Mesothelial cell of epicardium (in vitro differentiated cells): ENCODE measurements around the gene ERVW-1. TPM values are rescaled to one million over a fixed set of nuclear protein-coding genes. Genes with fewer than 3 reads are reported as not detected.
"Not testable (repeated sequence)": the region's sequence is repeated elsewhere in the genome, so short reads cannot be mapped to it uniquely, and the experiment has no call there.

Experiments
- DNase-seq, 2 experiments: peaks; one replicate each; pipeline ENCODE4 v3.0.0; 2021; ENCODE audit warnings: low spot score in 2 of 2; ENCODE audit not compliant: unreplicated experiment in 2 of 2
- H3K27ac Mint-ChIP-seq: 2 replicates; pipeline ENCODE4 v1.8.0; 2021; ENCODE audit warnings: mixed read lengths
- H3K27me3 Mint-ChIP-seq: 2 replicates; pipeline ENCODE4 v1.8.0; 2021; ENCODE audit warnings: low read depth, mixed read lengths
- H3K36me3 Mint-ChIP-seq: 2 replicates; pipeline ENCODE4 v1.8.0; 2021; ENCODE audit warnings: mixed read lengths
- H3K4me1 Mint-ChIP-seq: 2 replicates; pipeline ENCODE4 v1.8.0; 2021; ENCODE audit warnings: mixed read lengths
- H3K4me3 Mint-ChIP-seq: 2 replicates; pipeline ENCODE4 v1.8.0; 2021; ENCODE audit warnings: mild to moderate bottlenecking, moderate library complexity, mixed read lengths
- H3K9me3 Mint-ChIP-seq: 2 replicates; pipeline ENCODE4 v1.8.0; 2021; ENCODE audit warnings: mixed read lengths
- CTCF ChIP-seq: fragments of 200-600 bp; sonication (generic); IDR thresholded peaks from one replicate; pipeline ENCODE4 v1.5.0; 2021; ENCODE audit warnings: antibody characterized with exemption; ENCODE audit not compliant: unreplicated experiment
- total RNA-seq: library from RNA; stranded (reverse); gene quantifications from 3 replicates; pipeline ENCODE4 v1.2.1, GENCODE V29; 2021

The ERVW-1 gene
- total RNA-seq, 1 donor from 2014 or later, result not detected

DNA sequence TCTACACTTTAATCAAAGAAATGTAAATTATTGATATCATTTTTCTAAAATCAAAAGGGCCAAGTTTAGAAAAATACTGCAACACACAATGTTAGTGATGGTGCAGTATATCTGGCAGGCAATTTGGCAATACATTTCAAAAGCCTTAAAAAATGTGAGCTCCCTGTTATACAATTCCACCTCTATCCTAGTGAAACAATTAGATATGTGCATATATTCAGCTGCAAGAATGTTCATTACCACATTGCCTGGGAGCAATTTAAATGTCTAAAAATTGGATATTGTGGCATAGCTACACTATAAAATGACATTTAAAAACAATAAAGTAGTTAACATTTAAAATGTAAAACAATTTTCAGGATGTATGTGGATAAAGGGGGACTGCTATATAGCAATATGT, 10.1 kb upstream of the ERVW-1 start:
- no peak for TF ChIP-seq CTCF
- DNase-seq, result no peak
- Mint-ChIP-seq H3K27ac (no peak overlapping the region), H3K9me3 (no peaks in the 10 kb centered on the region), H3K27me3 (no peaks in the 10 kb centered on the region), H3K4me1 (no peaks in the 10 kb centered on the region), H3K36me3 (peaks cover 26% of the 10 kb centered on the region), H3K4me3 (no peak overlapping the region)

GRCh38 chr7:92485974-92486373, 8.2 kb upstream of the ERVW-1 start:
- Mint-ChIP-seq H3K9me3 (no peaks in the 10 kb centered on the region), H3K36me3 (peaks cover 22% of the 10 kb centered on the region), H3K27ac (no peak overlapping the region), H3K27me3 (no peaks in the 10 kb centered on the region), H3K4me3 (no peak overlapping the region), H3K4me1 (no peaks in the 10 kb centered on the region)
- TF ChIP-seq CTCF, result no peak
- DNase-seq, result no peak

- no peak for DNase-seq
- no peaks in the 10 kb centered on the region for H3K9me3 Mint-ChIP-seq
- H3K27ac Mint-ChIP-seq, result no peak overlapping the region
- no peaks in the 10 kb centered on the region for H3K27me3 Mint-ChIP-seq
- H3K4me3 Mint-ChIP-seq, result no peak overlapping the region
- no peaks in the 10 kb centered on the region for H3K4me1 Mint-ChIP-seq
- peaks cover 22% of the 10 kb centered on the region for H3K36me3 Mint-ChIP-seq
- no peak for TF ChIP-seq CTCF
Observed at GRCh38 chr7:92485267-92485892, 7.6 kb upstream of the ERVW-1 start.

GRCh38 chr7:92484226-92484625, 6.5 kb upstream of the ERVW-1 start:
- peaks cover 17% of the 10 kb centered on the region for H3K36me3 Mint-ChIP-seq
- H3K9me3 Mint-ChIP-seq, H3K4me3 Mint-ChIP-seq, H3K27me3 Mint-ChIP-seq, DNase-seq, H3K4me1 Mint-ChIP-seq, H3K27ac Mint-ChIP-seq: not testable (repeated sequence)

DNA sequence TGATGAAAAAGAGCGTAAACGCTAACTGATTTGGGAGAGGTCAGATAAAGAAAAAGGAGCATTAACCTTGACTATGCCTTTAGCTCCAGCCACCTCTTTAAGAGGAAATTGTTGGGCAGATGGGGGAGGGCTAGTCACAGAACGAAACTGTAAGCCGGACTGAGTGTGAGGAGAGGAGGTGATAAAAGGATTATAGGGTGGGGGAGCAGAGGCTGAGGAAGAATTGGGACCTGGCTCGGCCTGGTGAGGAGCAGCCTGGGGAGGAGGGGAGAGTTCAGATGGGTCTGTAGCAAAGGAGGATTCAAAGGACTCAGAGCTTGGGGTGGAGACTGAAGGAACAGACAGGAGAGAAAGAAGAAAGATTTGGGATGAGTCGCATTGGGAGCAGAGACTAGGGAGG, 5.9 kb upstream of the ERVW-1 start:
- H3K9me3 Mint-ChIP-seq, H3K27ac Mint-ChIP-seq, H3K4me1 Mint-ChIP-seq, H3K4me3 Mint-ChIP-seq, H3K27me3 Mint-ChIP-seq, DNase-seq: not testable (repeated sequence)
- H3K36me3 Mint-ChIP-seq, result peaks cover 16% of the 10 kb centered on the region

DNA sequence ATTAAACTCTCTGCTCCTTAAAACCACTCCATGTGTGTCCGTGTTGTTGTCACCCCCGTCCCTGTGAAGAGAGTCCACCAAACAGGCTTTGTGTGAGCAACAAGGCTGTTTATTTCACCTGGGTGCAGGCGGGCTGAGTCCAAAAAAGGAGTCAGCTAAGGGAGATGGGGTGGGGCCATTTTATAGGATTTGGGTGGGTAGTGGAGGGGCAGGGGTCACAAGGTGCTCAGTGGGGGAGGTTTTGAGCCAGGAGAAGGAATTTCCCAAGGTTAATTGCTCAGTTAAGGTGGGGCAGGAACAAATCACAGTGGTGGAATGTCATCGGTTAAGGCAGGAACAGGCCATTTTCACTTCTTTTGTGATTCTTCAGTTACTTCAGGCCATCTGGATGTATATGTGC, 1.4 kb upstream of the ERVW-1 start:
- DNase-seq, H3K9me3 Mint-ChIP-seq, H3K4me3 Mint-ChIP-seq, H3K36me3 Mint-ChIP-seq, H3K27ac Mint-ChIP-seq, H3K27me3 Mint-ChIP-seq, H3K4me1 Mint-ChIP-seq: not testable (repeated sequence)

GRCh38 chr7:92478711-92479110, 965 bp upstream of the ERVW-1 start:
- H3K36me3 Mint-ChIP-seq, result no peaks in the 10 kb centered on the region
- no peak for DNase-seq
- H3K27ac Mint-ChIP-seq, result no peak overlapping the region
- H3K27me3 Mint-ChIP-seq, result no peaks in the 10 kb centered on the region
- TF ChIP-seq CTCF, result no peak
- H3K9me3 Mint-ChIP-seq, result no peaks in the 10 kb centered on the region
- peaks cover 6% of the 10 kb centered on the region for H3K4me1 Mint-ChIP-seq
- no peak overlapping the region for H3K4me3 Mint-ChIP-seq
